GM23338 (cell line): ENCODE measurements around the gene SLC2A13. TPM values are rescaled to one million over a fixed set of nuclear protein-coding genes. Genes with fewer than 3 reads are reported as not detected.

ENCODE experiments used
- CREB1 ChIP-seq: fragments of 250-450 bp; sonication (Bioruptor Pico); IDR thresholded peaks from 2 replicates; pipeline ENCODE4 v1.5.0; 2020; ENCODE audit warnings: low read depth, mild to moderate bottlenecking, moderate library complexity
- CTCF ChIP-seq, 2 experiments: fragments of 200-600 bp in 1 of 2; sonication (generic) in 1 of 2; conservative IDR thresholded peaks; 2 replicates each; pipeline versions ENCODE4 v1.5.1 to v1.6.1; 2016 to 2017; ENCODE audit warnings: antibody characterized with exemption in 2 of 2, low read depth in 2 of 2, mild to moderate bottlenecking in 2 of 2, moderate library complexity in 1 of 2
- EZH2 ChIP-seq: fragments of 200-600 bp; sonication (generic); IDR thresholded peaks from one replicate; pipeline ENCODE4 v1.8.0; 2017; ENCODE audit warnings: antibody characterized with exemption, mild to moderate bottlenecking, low read depth; ENCODE audit not compliant: unreplicated experiment
- EZH2phosphoT487 ChIP-seq: fragments of 200-600 bp; sonication (generic); IDR thresholded peaks from one replicate; pipeline ENCODE4 v1.8.1; 2018; ENCODE audit warnings: antibody characterized with exemption; ENCODE audit not compliant: unreplicated experiment
- JUNB ChIP-seq: IDR thresholded peaks from one replicate; pipeline ENCODE4 v1.6.1; 2016; ENCODE audit warnings: antibody characterized with exemption; ENCODE audit not compliant: unreplicated experiment
- NANOG ChIP-seq: IDR thresholded peaks from 2 replicates; pipeline ENCODE4 v1.6.1; 2016; ENCODE audit warnings: antibody characterized with exemption, borderline replicate concordance
- REST ChIP-seq: IDR thresholded peaks from one replicate; pipeline ENCODE4 v1.6.1; 2018; ENCODE audit warnings: antibody characterized with exemption; ENCODE audit not compliant: unreplicated experiment
- ZNF114 ChIP-seq: fragments of 250-450 bp; sonication (Bioruptor Pico); IDR thresholded peaks from 2 replicates; pipeline ENCODE4 v1.5.0; 2020; ENCODE audit warnings: mild to moderate bottlenecking, moderate library complexity
- ZNF331 ChIP-seq: fragments of 250-450 bp; sonication (Bioruptor Pico); IDR thresholded peaks from 2 replicates; pipeline ENCODE4 v1.5.0; 2020; ENCODE audit warnings: low read depth, mild to moderate bottlenecking, moderate library complexity
- ZNF462 ChIP-seq: fragments of 250-450 bp; sonication (Bioruptor Pico); IDR thresholded peaks from 2 replicates; pipeline ENCODE4 v1.5.0; 2020; ENCODE audit warnings: mild to moderate bottlenecking, moderate library complexity
- polyA plus RNA-seq: library from polyadenylated mRNA; unstranded; fragments of >200 nt; fragmentation: Nextera tagmentation; extraction: Ambion mirVana; gene quantifications from 2 replicates; pipeline ENCODE4 v1.2.1, GENCODE V29; 2016
- total RNA-seq: library from RNA; depleted of rRNA; stranded (reverse); fragments of >200 nt; shearing (Covaris generic); gene quantifications from 2 replicates; pipeline ENCODE4 v1.2.3, GENCODE V29; 2014
- TF ChIP-seq, protein P1 (sequence below): IDR thresholded peaks from 2 replicates; pipeline ENCODE4 v1.6.1; 2016; ENCODE audit warnings: antibody characterized with exemption

Gene SLC2A13
- total and polyA plus RNA-seq, 2 experiments from 2014 or later = 6.8 to 22.7 TPM

- TF ChIP-seq ZNF462 (CRISPR knock-in tag) (no peak), CREB1 (CRISPR knock-in tag) (no peak), REST (no peak), ZNF114 (CRISPR knock-in tag) (no peak), EZH2 (no peak), NANOG (no peak), CTCF (conservative IDR thresholded peaks at IDR 0.05; ENCODE audit: low read depth in 2 of 2) (no peak), EZH2phosphoT487 (no peak), JUNB (no peak), ZNF331 (CRISPR knock-in tag) (no peak)
- TF ChIP-seq, protein P1, sequence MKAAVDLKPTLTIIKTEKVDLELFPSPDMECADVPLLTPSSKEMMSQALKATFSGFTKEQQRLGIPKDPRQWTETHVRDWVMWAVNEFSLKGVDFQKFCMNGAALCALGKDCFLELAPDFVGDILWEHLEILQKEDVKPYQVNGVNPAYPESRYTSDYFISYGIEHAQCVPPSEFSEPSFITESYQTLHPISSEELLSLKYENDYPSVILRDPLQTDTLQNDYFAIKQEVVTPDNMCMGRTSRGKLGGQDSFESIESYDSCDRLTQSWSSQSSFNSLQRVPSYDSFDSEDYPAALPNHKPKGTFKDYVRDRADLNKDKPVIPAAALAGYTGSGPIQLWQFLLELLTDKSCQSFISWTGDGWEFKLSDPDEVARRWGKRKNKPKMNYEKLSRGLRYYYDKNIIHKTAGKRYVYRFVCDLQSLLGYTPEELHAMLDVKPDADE = no peak
Measured at GRCh38 chr12:39966721-39967120, 139.2 kb downstream of the SLC2A13 start (continued).
